Left ventricle myocardium inferior (tissue), 1 donor: Measurements from ENCODE around the gene CTU1. TPM values are rescaled to one million over a fixed set of nuclear protein-coding genes. Genes with fewer than 3 reads are reported as not detected.

Source experiments
- DNase-seq: peaks from one replicate; pipeline ENCODE4 v3.0.0-alpha.2; 2020
- H3K27ac ChIP-seq: fragments of 200-600 bp; replicated peaks from 2 replicates; pipeline ENCODE4 v1.8.0; 2021
- H3K27me3 ChIP-seq: fragments of 200-600 bp; 2 replicates; pipeline ENCODE4 v1.8.0; 2021; ENCODE audit warnings: low read depth
- H3K36me3 ChIP-seq: fragments of 200-600 bp; 2 replicates; pipeline ENCODE4 v1.8.0; 2021
- H3K4me1 ChIP-seq: fragments of 200-600 bp; 2 replicates; pipeline ENCODE4 v1.8.0; 2021
- H3K4me3 ChIP-seq: fragments of 200-600 bp; 2 replicates; pipeline ENCODE4 v1.8.0; 2021; ENCODE audit warnings: mild to moderate bottlenecking, moderate library complexity
- H3K9me3 ChIP-seq: fragments of 200-600 bp; replicated peaks from 2 replicates; pipeline ENCODE4 v1.8.0; 2021
- CTCF ChIP-seq: fragments of 200-600 bp; IDR thresholded peaks from 2 replicates; pipeline ENCODE4 v1.8.0; 2021; ENCODE audit warnings: antibody characterized with exemption, mild to moderate bottlenecking, borderline replicate concordance
- intact Hi-C: fragments of 100-400 bp; cut with micrococcal nuclease; formaldehyde crosslinking; loops from one replicate; pipeline ENCODE4 v1.11.0; 2022
- total RNA-seq: library from RNA; stranded (reverse); fragmentation: NEBNext Ultra II Directional; extraction: Animal tissue kit (Norgen Biotek cat#: 25700); gene quantifications from one replicate; pipeline ENCODE4 v1.2.1, GENCODE V29; 2021
- donor health status: DM: no; HTN: yes; CAD: no; lungs with severe emphysema.

The CTU1 gene
- total RNA-seq, 1 donor from 2014 or later, result 4.4 TPM

GRCh38 chr19:51082611-51083010 is 25.6 kb downstream of the CTU1 start, which contains the start of gene KLK14:
Gene KLK14 (minus strand): TSS chr19:51082887. CDS start chr19:51082614, 273 bp downstream.
- Histone ChIP-seq H3K27ac (no peak within 1 kb of the TSS), H3K36me3 (no peaks in the 10 kb centered on the region), H3K27me3 (peaks cover 25% of the 10 kb centered on the region), H3K4me3 (no peak within 1 kb of the TSS), H3K4me1 (peaks cover 6% of the 10 kb centered on the region), H3K9me3 (no peaks in the 10 kb centered on the region)
- no peak for TF ChIP-seq CTCF
- intact Hi-C loops, result no loop called here
- DNase-seq, result no peak

DNA sequence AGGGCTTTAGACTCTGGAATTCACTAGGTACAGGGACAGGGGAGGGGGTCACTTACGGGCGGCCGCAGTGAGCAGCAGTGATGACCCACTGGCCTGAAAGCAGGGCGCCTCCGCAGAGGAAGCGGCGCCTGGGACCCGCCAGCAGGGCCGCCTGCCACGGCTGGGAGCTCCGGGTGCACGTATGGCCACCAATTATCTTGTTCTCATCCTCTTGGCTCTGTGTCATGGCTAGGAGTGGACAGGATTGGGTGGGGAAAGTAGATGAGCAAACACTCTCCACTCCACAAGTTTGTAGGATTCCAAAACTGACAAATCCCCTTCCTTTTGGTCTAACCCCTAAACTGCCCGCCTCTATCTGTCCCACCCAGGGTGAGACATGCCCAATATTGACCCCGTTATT is 26.7 kb downstream of the CTU1 start:
- Histone ChIP-seq H3K36me3 (no peaks in the 10 kb centered on the region), H3K27ac (no peak overlapping the region), H3K4me3 (no peak overlapping the region), H3K27me3 (peaks cover 30% of the 10 kb centered on the region), H3K4me1 (peaks cover 6% of the 10 kb centered on the region), H3K9me3 (no peaks in the 10 kb centered on the region)
- DNase-seq, result no peak
- TF ChIP-seq CTCF, result no peak
- intact Hi-C loops, result no loop called here

DNA sequence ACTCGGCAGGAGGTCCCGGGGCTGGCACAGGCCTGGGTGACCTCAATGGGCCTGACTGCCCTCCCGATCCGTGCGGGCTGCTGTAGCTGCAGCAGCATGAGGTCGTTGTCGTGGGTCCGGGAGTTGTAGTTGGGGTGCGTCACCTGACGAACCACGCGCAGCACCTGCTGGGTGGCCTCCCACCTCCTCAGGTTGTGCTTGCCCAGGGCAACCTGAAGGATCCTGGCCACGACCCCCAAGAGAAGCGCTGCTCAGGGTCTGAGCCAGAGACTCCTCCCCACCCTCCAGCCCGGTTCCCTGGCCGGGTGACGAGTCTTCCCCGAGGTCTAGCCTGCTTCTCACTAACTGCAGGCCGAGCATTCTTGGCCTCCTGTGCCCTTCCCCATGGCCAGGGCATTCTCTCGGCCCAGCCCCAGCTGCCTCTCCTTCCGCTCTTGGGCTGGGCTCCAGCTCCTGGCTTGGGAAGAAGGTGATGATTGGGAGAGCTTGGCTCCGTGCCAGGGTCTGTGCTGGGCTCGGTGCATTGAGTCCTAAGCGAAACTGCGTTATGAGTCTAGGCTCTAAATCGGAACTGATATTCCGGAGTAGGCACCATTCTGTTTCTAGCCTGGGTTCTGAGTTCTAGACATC is 28.6 kb downstream of the CTU1 start:
- DNase-seq, result peak; percentile 75
- peaks cover 36% of the 10 kb centered on the region for H3K27me3 ChIP-seq
- H3K27ac ChIP-seq, result peak overlapping the region; percentile 54
- no peak overlapping the region for H3K4me3 ChIP-seq
- TF ChIP-seq CTCF, result no peak
- intact Hi-C loops, result no loop called here
- no peaks in the 10 kb centered on the region for H3K36me3 ChIP-seq
- H3K4me1 ChIP-seq, result peaks cover 6% of the 10 kb centered on the region
- peaks cover 4% of the 10 kb centered on the region for H3K9me3 ChIP-seq

DNA sequence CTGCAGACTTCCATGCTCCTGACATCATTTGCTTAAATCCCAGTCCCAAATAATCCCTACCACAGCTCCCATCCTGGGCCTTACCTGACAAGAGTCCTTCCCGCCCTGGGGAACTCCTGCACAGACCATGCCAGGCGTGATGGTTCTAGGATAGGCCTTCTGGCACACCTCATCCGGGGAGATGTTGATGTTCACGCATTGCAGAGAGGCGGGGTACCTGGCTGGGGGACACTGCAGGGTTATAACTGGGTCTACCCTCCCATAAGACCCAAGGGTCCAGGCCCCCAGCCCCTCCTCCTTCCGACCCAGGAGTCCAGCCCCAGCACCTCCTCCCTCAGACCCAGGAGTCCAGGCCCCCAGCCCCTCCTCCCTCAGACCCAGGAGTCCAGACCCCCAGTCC is 29.5 kb downstream of the CTU1 start:
- Histone ChIP-seq H3K4me1 (peaks cover 6% of the 10 kb centered on the region), H3K27ac (no peak overlapping the region), H3K36me3 (no peaks in the 10 kb centered on the region), H3K4me3 (no peak overlapping the region), H3K9me3 (peaks cover 12% of the 10 kb centered on the region), H3K27me3 (peaks cover 35% of the 10 kb centered on the region)
- DNase-seq, result no peak
- intact Hi-C loops, result no loop called here
- TF ChIP-seq CTCF, result no peak

- Histone ChIP-seq H3K27ac (no peak overlapping the region), H3K9me3 (peaks cover 18% of the 10 kb centered on the region), H3K27me3 (peaks cover 34% of the 10 kb centered on the region), H3K36me3 (no peaks in the 10 kb centered on the region), H3K4me3 (no peak overlapping the region), H3K4me1 (peaks cover 6% of the 10 kb centered on the region)
- TF ChIP-seq CTCF, result no peak
- no peak for DNase-seq
- intact Hi-C loops, result no loop called here
Observed at GRCh38 chr19:51078104-51078503, 30.1 kb downstream of the CTU1 start.
